ENCODE data around the gene SYCP3. TPM values are rescaled to one million over a fixed set of nuclear protein-coding genes. Genes with fewer than 3 reads are reported as not detected.

SYCP3 gene
- total and polyA plus RNA-seq, 2 of the 8 experiments (the other 6 are each of a cell fraction or from before 2014, with no cell fraction given) = 0.02 to 0.07 TPM

- Histone ChIP-seq H4K8ac (ENCODE audit: extremely low read depth, insufficient read depth, low read length) (no peak overlapping the region), H3K9ac (replicated peaks in 1 of 4; ENCODE audit: extremely low read depth in 1 of 4, low read depth in 3 of 4, low read length in 3 of 4) (no peak overlapping the region), H3K79me1 (ENCODE audit: low read depth, low read length) (no peaks in the 10 kb centered on the region), H2BK15ac (ENCODE audit: low read length) (no peak overlapping the region), H4K5ac (ENCODE audit: insufficient read length, low read depth, low read length) (no peak overlapping the region), H3K27ac (ENCODE audit: low read depth, low read length) (no peak overlapping the region), H3K4me2 (ENCODE audit: insufficient read depth in 1 of 2, low read depth in 2 of 2, low read length in 2 of 2) (no peak overlapping the region), H3K23me2 (ENCODE audit: low read depth, low read length) (no peaks in the 10 kb centered on the region), H2BK12ac (ENCODE audit: low read depth, low read length) (no peak overlapping the region), H2BK120ac (replicated peaks; ENCODE audit: low read depth, low read length) (no peak overlapping the region), H4K20me1 (replicated peaks in 1 of 2; ENCODE audit: control insufficient read depth in 1 of 2, insufficient read depth in 2 of 2, low read length in 2 of 2) (no peaks in the 10 kb centered on the region), H4K91ac (replicated peaks; ENCODE audit: insufficient read length, low read length) (no peak overlapping the region), H3K36me3 (ENCODE audit: control insufficient read depth in 2 of 4, insufficient read depth in 4 of 4, low read length in 3 of 4) (peaks cover 6 to 9% (median 7%) of the 10 kb centered on the region in 4 experiments; a peak in 5 of 8 replicates), H3K79me2 (ENCODE audit: control insufficient read depth in 1 of 2, insufficient read depth in 2 of 2, low read length in 2 of 2) (no peaks in the 10 kb centered on the region), H3K27me3 (replicated peaks in 1 of 4; ENCODE audit: control insufficient read depth in 3 of 4, extremely low read depth in 1 of 4, insufficient read depth in 3 of 4, low read length in 3 of 4) (no peaks in the 10 kb centered on the region), H3K9me3 (ENCODE audit: insufficient read depth in 2 of 2, low read depth in 1 of 2, low read length in 1 of 2) (no peaks in the 10 kb centered on the region), H3K4me3 (ENCODE audit: extremely low read depth in 1 of 4, insufficient read depth in 2 of 4, low read depth in 3 of 4, low read length in 4 of 4) (no peak overlapping the region), H3K4me1 (replicated peaks in 1 of 4; ENCODE audit: control insufficient read depth in 3 of 4, insufficient read depth in 4 of 4, low read length in 3 of 4) (no peaks in the 10 kb centered on the region), H3K4ac (replicated peaks; ENCODE audit: insufficient read length, low read depth, low read length) (no peak overlapping the region), H3K56ac (replicated peaks; ENCODE audit: insufficient read length, low read depth, low read length) (no peak overlapping the region), H2BK5ac (ENCODE audit: low read depth, low read length) (no peak overlapping the region), H2AFZ (ENCODE audit: low read length) (no peak overlapping the region), H3K23ac (ENCODE audit: insufficient read length) (no peak overlapping the region), H3K18ac (ENCODE audit: extremely low read depth, low read length) (no peak overlapping the region), H3K14ac (ENCODE audit: insufficient read length) (no peak overlapping the region), H2AK5ac (ENCODE audit: low read depth, low read length) (no peak overlapping the region), H2BK20ac (ENCODE audit: low read length) (no peak overlapping the region)
- ChIA-PET CTCF (ENCODE audit: partially characterized antibody) (no interaction called here), POLR2A (ENCODE audit: partially characterized antibody) (no interaction called here)
- WGBS, 2 experiments (ENCODE audit: extremely low coverage in 1 of 2, insufficient coverage in 1 of 2, insufficient read length in 1 of 2, insufficient replicate concordance in 2 of 2, low coverage in 1 of 2, low lambda C conversion rate in 2 of 2, missing lambda C conversion rate in 1 of 2) = 76% methylated on average over 5 of the region's 5 CpGs; no CpG with 5 or more reads in 1 of the 2 experiments
- FAIRE-seq (no peak), DNase-seq (ENCODE audit: low read depth in 1 of 2, low spot score in 2 of 2) (no peak)
- TF ChIP-seq SIN3A (conservative IDR thresholded peaks at IDR 0.05 in 1 of 2, IDR thresholded peaks at IDR 0.05 in 1 of 2; ENCODE audit: low read depth in 1 of 2, low read length in 2 of 2) (no peak), SAP30 (IDR thresholded peaks at IDR 0.05; ENCODE audit: insufficient read depth, insufficient replicate concordance, low read length) (no peak), GABPA (IDR thresholded peaks at IDR 0.05; ENCODE audit: borderline replicate concordance, insufficient read depth, low read length) (no peak)
These were observed 1.7 kb upstream of the SYCP3 start for GRCh38 chr12:101740980-101741379.

All from H1 (cell line).